CD14-positive monocyte (primary cell): ENCODE results near the gene CDH23. TPM values are rescaled to one million over a fixed set of nuclear protein-coding genes. Genes with fewer than 3 reads are reported as not detected.

ENCODE experiments used
- DNase-seq, 3 donors: peaks; one replicate each; pipeline ENCODE4 v3.0.0-alpha.2; 2011 to 2022
- H2AFZ ChIP-seq: 2 replicates; pipeline ENCODE4 v1.6.0; 2012; ENCODE audit warnings: mild to moderate bottlenecking, low read depth, low read length, inconsistent platforms; ENCODE audit not compliant: insufficient read depth, poor library complexity, severe bottlenecking
- H3K27ac ChIP-seq, 2 donors: 1 replicate in 1 of 2; 2 replicates in 1 of 2; pipeline ENCODE4 v1.5.1; 2012 to 2013; ENCODE audit warnings: low read length in 2 of 2, control low read depth in 1 of 2, inconsistent platforms in 1 of 2, low read depth in 1 of 2, mild to moderate bottlenecking in 1 of 2
- H3K27me3 ChIP-seq, 2 donors: one replicate each; pipeline versions ENCODE4 v1.6.0 to v1.6.1; 2011 to 2013; ENCODE audit warnings: low read length in 2 of 2; ENCODE audit not compliant: control insufficient read depth in 2 of 2, insufficient read depth in 2 of 2
- H3K36me3 ChIP-seq, 2 donors: replicated peaks in 1 of 2; 1 replicate in 1 of 2; 2 replicates in 1 of 2; pipeline versions ENCODE4 v1.5.1 to v1.6.1; 2012 to 2013; ENCODE audit warnings: low read length in 2 of 2, control low read depth in 1 of 2, inconsistent platforms in 1 of 2, mild to moderate bottlenecking in 1 of 2; ENCODE audit not compliant: insufficient read depth in 2 of 2, control insufficient read depth in 1 of 2
- H3K4me1 ChIP-seq, 2 donors: 1 replicate in 1 of 2; 2 replicates in 1 of 2; pipeline versions ENCODE4 v1.5.1 to v1.6.1; 2012 to 2013; ENCODE audit warnings: low read length in 2 of 2, control low read depth in 1 of 2, inconsistent platforms in 1 of 2, mild to moderate bottlenecking in 1 of 2, moderate library complexity in 1 of 2; ENCODE audit not compliant: insufficient read depth in 2 of 2, control insufficient read depth in 1 of 2
- H3K4me2 ChIP-seq: replicated peaks from 2 replicates; pipeline ENCODE3; 2012; ENCODE audit warnings: low read length, moderate library complexity, mild to moderate bottlenecking; ENCODE audit not compliant: poor library complexity, severe bottlenecking; ENCODE audit errors: extremely low read depth
- H3K4me3 ChIP-seq, 3 experiments: fragments of 200-600 bp in 1 of 3; sonication (generic) in 1 of 3; replicated peaks in 1 of 3; 1 replicate in 2 of 3; 2 replicates in 1 of 3; pipeline ENCODE4 v1.5.1; 2011 to 2013; ENCODE audit warnings: low read length in 3 of 3, mild to moderate bottlenecking in 3 of 3, control low read depth in 2 of 3, low read depth in 2 of 3, inconsistent platforms in 1 of 3, moderate library complexity in 1 of 3
- H3K79me2 ChIP-seq: 2 replicates; pipeline ENCODE4 v1.6.0; 2012; ENCODE audit warnings: mild to moderate bottlenecking, control low read depth, inconsistent platforms, low read length, moderate library complexity; ENCODE audit not compliant: insufficient read depth
- H3K9ac ChIP-seq: 2 replicates; pipeline ENCODE4 v1.6.0; 2017; ENCODE audit warnings: low read length, mild to moderate bottlenecking; ENCODE audit not compliant: insufficient read depth, poor library complexity, severe bottlenecking
- H3K9me3 ChIP-seq, 2 donors: replicated peaks in 1 of 2; 1 replicate in 1 of 2; 2 replicates in 1 of 2; pipeline versions ENCODE4 v1.5.1 to v1.6.1; 2012 to 2013; ENCODE audit warnings: low read length in 2 of 2, control low read depth in 1 of 2; ENCODE audit not compliant: control insufficient read depth in 1 of 2, insufficient read depth in 1 of 2
- H4K20me1 ChIP-seq: 2 replicates; pipeline ENCODE4 v1.6.0; 2012; ENCODE audit warnings: mild to moderate bottlenecking, low read length, control low read depth, moderate library complexity; ENCODE audit not compliant: insufficient read depth
- H3K27ac Mint-ChIP-seq, 7 donors: one replicate each; pipeline ENCODE4 v1.8.0; 2020; ENCODE audit warnings: mild to moderate bottlenecking in 7 of 7, mixed read lengths in 7 of 7, moderate library complexity in 6 of 7, inconsistent platforms in 2 of 7
- H3K27me3 Mint-ChIP-seq, 3 donors: one replicate each; pipeline ENCODE4 v1.8.0; 2021 to 2022; ENCODE audit warnings: low read depth in 3 of 3, mild to moderate bottlenecking in 3 of 3, mixed read lengths in 3 of 3, moderate library complexity in 3 of 3, inconsistent platforms in 1 of 3
- H3K36me3 Mint-ChIP-seq, 2 donors: one replicate each; pipeline ENCODE4 v1.8.0; 2020; ENCODE audit warnings: mixed read lengths in 2 of 2, inconsistent platforms in 1 of 2, mild to moderate bottlenecking in 1 of 2
- H3K4me1 Mint-ChIP-seq: one replicate; pipeline ENCODE4 v1.8.0; 2020; ENCODE audit warnings: mild to moderate bottlenecking, mixed read lengths
- H3K4me3 Mint-ChIP-seq, 2 donors: one replicate each; pipeline ENCODE4 v1.8.0; 2020; ENCODE audit warnings: mild to moderate bottlenecking in 2 of 2, mixed read lengths in 2 of 2, moderate library complexity in 1 of 2
- H3K9me3 Mint-ChIP-seq, 7 donors: one replicate each; pipeline ENCODE4 v1.8.0; 2020 to 2022; ENCODE audit warnings: mixed read lengths in 7 of 7, mild to moderate bottlenecking in 6 of 7, moderate library complexity in 6 of 7, inconsistent platforms in 2 of 7
- WGBS: methylation state at CpG from one replicate; pipeline ENCODE4 v1.1.5; 2013; ENCODE audit warnings: missing lambda C conversion rate; ENCODE audit not compliant: insufficient coverage; 5-methylcytosine and 5-hydroxymethylcytosine counted together
- intact Hi-C, 2 donors: fragments of 100-400 bp; cut with micrococcal nuclease; formaldehyde crosslinking; loops; one replicate each; pipeline versions ENCODE4 v1.15.0 to v1.15.1; 2023
- polyA plus RNA-seq, 3 donors: library from polyadenylated mRNA; depleted of rRNA in 1 of 3; unstranded in 2 of 3; stranded (reverse) in 1 of 3; fragments of 300-500 nt in 2 of 3; fragments of >200 nt in 1 of 3; fragmentation: Illumina TruSeq in 2 of 3; gene quantifications; 1 replicate in 2 of 3; 2 replicates in 1 of 3; pipeline ENCODE4 v1.2.3, GENCODE V29; 2012 to 2021
- TF ChIP-seq, protein P1 (sequence below): fragments of 200-600 bp; IDR thresholded peaks from one replicate; pipeline ENCODE4 v1.8.0; 2022; ENCODE audit warnings: antibody characterized with exemption, mild to moderate bottlenecking

The CDH23 gene
- polyA plus RNA-seq, 3 donors, result 8.2 to 36.2 (median 10.5) TPM

DNA sequence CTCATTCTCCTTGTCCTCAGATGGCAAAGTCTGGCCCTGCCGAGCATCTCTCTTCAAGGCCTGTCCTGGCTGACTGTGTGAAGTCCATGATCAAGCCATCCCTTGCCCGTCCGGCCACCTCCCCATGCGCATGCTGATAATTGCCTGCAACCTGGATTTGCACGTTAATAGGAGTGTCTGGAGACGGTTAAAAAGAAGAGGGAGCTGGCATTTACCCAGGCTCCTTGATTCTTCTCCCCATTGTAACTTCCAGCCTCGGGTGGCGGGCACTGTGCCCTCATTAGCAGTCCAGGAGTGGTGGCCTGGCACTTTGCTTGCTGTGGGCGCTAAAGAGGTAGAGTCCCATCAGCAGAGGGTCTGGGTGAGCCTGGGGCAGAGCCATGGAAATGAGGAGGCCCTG is 165.5 kb downstream of the CDH23 start:
- no peaks in the 10 kb centered on the region for H4K20me1 ChIP-seq
- no peaks in the 10 kb centered on the region for H3K79me2 ChIP-seq
- Mint-ChIP-seq H3K4me1 (peaks cover 8% of the 10 kb centered on the region), H3K9me3 (peaks cover 0 to 3% (median 2%) of the 10 kb centered on the region in 7 donors), H3K27me3 (peaks cover 4 to 8% (median 5%) of the 10 kb centered on the region in 3 donors), H3K27ac (no peak overlapping the region), H3K4me3 (no peak overlapping the region), H3K36me3 (no peaks in the 10 kb centered on the region)
- H2AFZ ChIP-seq, result no peak overlapping the region
- intact Hi-C loops, result no loop called here
- peaks cover 0 to 2% of the 10 kb centered on the region in 2 donors for H3K9me3 ChIP-seq
- DNase-seq, result no peak
- H3K9ac ChIP-seq, result no peak overlapping the region
- TF ChIP-seq, protein P1, sequence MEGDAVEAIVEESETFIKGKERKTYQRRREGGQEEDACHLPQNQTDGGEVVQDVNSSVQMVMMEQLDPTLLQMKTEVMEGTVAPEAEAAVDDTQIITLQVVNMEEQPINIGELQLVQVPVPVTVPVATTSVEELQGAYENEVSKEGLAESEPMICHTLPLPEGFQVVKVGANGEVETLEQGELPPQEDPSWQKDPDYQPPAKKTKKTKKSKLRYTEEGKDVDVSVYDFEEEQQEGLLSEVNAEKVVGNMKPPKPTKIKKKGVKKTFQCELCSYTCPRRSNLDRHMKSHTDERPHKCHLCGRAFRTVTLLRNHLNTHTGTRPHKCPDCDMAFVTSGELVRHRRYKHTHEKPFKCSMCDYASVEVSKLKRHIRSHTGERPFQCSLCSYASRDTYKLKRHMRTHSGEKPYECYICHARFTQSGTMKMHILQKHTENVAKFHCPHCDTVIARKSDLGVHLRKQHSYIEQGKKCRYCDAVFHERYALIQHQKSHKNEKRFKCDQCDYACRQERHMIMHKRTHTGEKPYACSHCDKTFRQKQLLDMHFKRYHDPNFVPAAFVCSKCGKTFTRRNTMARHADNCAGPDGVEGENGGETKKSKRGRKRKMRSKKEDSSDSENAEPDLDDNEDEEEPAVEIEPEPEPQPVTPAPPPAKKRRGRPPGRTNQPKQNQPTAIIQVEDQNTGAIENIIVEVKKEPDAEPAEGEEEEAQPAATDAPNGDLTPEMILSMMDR, result no peak
- H3K4me1 ChIP-seq, result peaks cover 5 to 7% of the 10 kb centered on the region in 2 donors
- no peaks in the 10 kb centered on the region for H3K27me3 ChIP-seq
- no peaks in the 10 kb centered on the region for H3K36me3 ChIP-seq
- WGBS, result 94% methylated on average over 8 of the region's 9 CpGs
- H3K27ac ChIP-seq, result no peak overlapping the region
- H3K4me3 ChIP-seq, result no peak overlapping the region
- H3K4me2 ChIP-seq, result no peak overlapping the region

DNA sequence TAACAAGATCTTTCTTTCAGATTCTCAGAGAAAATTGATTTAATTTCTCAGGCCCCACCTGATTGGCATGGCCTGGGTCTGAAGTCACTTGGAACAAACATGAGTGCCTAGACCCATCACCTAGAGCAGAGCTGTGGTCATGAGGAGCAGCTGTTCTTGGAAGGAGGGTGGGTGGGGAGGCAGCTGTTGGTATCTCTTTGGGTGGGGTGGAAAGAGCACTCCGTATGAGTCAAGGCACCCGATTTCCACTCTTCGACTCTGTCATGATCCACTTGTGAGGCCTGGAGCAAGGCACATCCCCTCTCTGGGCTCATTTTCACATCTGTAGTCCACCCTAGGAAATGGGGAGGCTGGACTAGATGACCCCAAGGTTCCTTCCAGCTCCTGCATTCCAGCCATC is 166.2 kb downstream of the CDH23 start:
- H3K36me3 Mint-ChIP-seq, result no peaks in the 10 kb centered on the region
- no peaks in the 10 kb centered on the region for H3K79me2 ChIP-seq
- no peaks in the 10 kb centered on the region for H3K36me3 ChIP-seq
- H3K9ac ChIP-seq, result no peak overlapping the region
- DNase-seq, result no peak
- H3K27me3 ChIP-seq, result no peaks in the 10 kb centered on the region
- no peak overlapping the region for H2AFZ ChIP-seq
- no CpG with 5 or more reads among the region's 3 CpGs for WGBS
- peaks cover 5 to 7% of the 10 kb centered on the region in 2 donors for H3K4me1 ChIP-seq
- TF ChIP-seq, protein P1, result no peak
- H3K4me3 ChIP-seq, result no peak overlapping the region
- no peaks in the 10 kb centered on the region for H3K9me3 ChIP-seq
- H3K27ac ChIP-seq, result no peak overlapping the region
- H3K4me3 Mint-ChIP-seq, result no peak overlapping the region
- H4K20me1 ChIP-seq, result no peaks in the 10 kb centered on the region
- intact Hi-C loops, result no loop called here
- no peak overlapping the region for H3K27ac Mint-ChIP-seq
- H3K4me1 Mint-ChIP-seq, result peaks cover 8% of the 10 kb centered on the region
- H3K4me2 ChIP-seq, result no peak overlapping the region
- no peaks in the 10 kb centered on the region for H3K9me3 Mint-ChIP-seq
- peaks cover 2 to 8% (median 5%) of the 10 kb centered on the region in 3 donors for H3K27me3 Mint-ChIP-seq
